K562 (cell line): Measurements from ENCODE around the gene ADGRE2. TPM values are rescaled to one million over a fixed set of nuclear protein-coding genes. Genes with fewer than 3 reads are reported as not detected.
A peak's percentile ranks its signal among the peaks of the same experiment; 100 is the strongest.

Experiments
- ATAC-seq: fragments of 200-7000 bp; cut with Tn5 transposase; 3 replicates; pipeline ENCODE4 v1.9.1; 2020; ENCODE audit warnings: moderate library complexity
- BruUV-seq: library from RNA; stranded (reverse); fragments of 400-500 nt; replicated peaks from 2 replicates; lab custom pipeline; 2021; lab: Mats Ljungman, UMichigan
- CTCF ChIA-PET: fragments of 300-600 bp; formaldehyde crosslinking; extraction: SDS; loops from one replicate; lab custom pipeline; 2021; ENCODE audit warnings: low intra/inter-chr PET ratio; lab: Yijun Ruan, JAX
- POLR2A ChIA-PET: fragments of 300-600, 350-650 bp; sonication (Branson Sonifier 250); formaldehyde crosslinking; extraction: SDS; loops from one replicate; lab custom pipeline; 2021; ENCODE audit warnings: antibody characterized with exemption, inconsistent platforms; lab: Yijun Ruan, JAX
- DNase-seq, 4 experiments: peaks; one replicate each; pipeline versions ENCODE4 v3.0.0 to v3.0.0-alpha.2; 2011 to 2018; ENCODE audit warnings: low spot score in 3 of 4, mixed read lengths in 3 of 4; ENCODE audit errors: extremely low read depth in 1 of 4
- FAIRE-seq: peaks from 2 replicates; lab custom pipeline; 2011; peaks lifted over from hg19 to GRCh38; lab: Jason Lieb, UNC
- H2AFZ ChIP-seq: 2 replicates; pipeline ENCODE4 v1.6.0; 2011; ENCODE audit warnings: low read depth, low read length, control low read depth, inconsistent platforms
- H3K27ac ChIP-seq: fragments of 200-600 bp; 3 replicates; pipeline ENCODE4 v1.8.0; 2011; ENCODE audit warnings: low read depth, mild to moderate bottlenecking, control low read depth, inconsistent platforms, low read length, moderate library complexity, mixed read lengths; ENCODE audit errors: extremely low read depth
- H3K27me3 ChIP-seq, 2 experiments: fragments of 300-600 bp in 1 of 2; 2 replicates in 1 of 2; 3 replicates in 1 of 2; pipeline versions ENCODE4 v1.6.0 to v1.8.0; 2011; ENCODE audit warnings: inconsistent platforms in 2 of 2, low read length in 2 of 2, mild to moderate bottlenecking in 1 of 2, mixed read lengths in 1 of 2, moderate library complexity in 1 of 2; ENCODE audit not compliant: control insufficient read depth in 2 of 2, insufficient read depth in 2 of 2
- H3K36me3 ChIP-seq: fragments of 300-600 bp; 3 replicates; pipeline ENCODE4 v1.8.0; 2011; ENCODE audit warnings: mild to moderate bottlenecking, low read length, inconsistent platforms; ENCODE audit not compliant: control insufficient read depth, insufficient read depth
- H3K4me1 ChIP-seq, 2 experiments: fragments of 200-600 bp in 1 of 2; replicated peaks in 1 of 2; 2 replicates in 1 of 2; 3 replicates in 1 of 2; pipeline versions ENCODE4 v1.5.1 to v1.8.0; 2011; ENCODE audit warnings: inconsistent platforms in 2 of 2, low read length in 2 of 2, mild to moderate bottlenecking in 1 of 2, mixed read lengths in 1 of 2, moderate library complexity in 1 of 2; ENCODE audit not compliant: control insufficient read depth in 2 of 2, insufficient read depth in 2 of 2
- H3K4me2 ChIP-seq: 2 replicates; pipeline ENCODE4 v1.6.1; 2011; ENCODE audit warnings: low read length, control low read depth, inconsistent platforms, mixed read lengths; ENCODE audit not compliant: insufficient read depth
- H3K4me3 ChIP-seq: fragments of 200-600 bp; sonication (generic), shearing (Covaris generic); 2 replicates; pipeline ENCODE4 v1.5.1; 2016; ENCODE audit warnings: control low read depth, inconsistent platforms
- H3K79me2 ChIP-seq: fragments of 200-600 bp; 3 replicates; pipeline ENCODE4 v1.8.0; 2011; ENCODE audit warnings: low read length, inconsistent platforms; ENCODE audit not compliant: control insufficient read depth, insufficient read depth
- H3K9ac ChIP-seq, 2 experiments: 2 replicates each; pipeline versions ENCODE4 v1.6.0 to v1.6.1; 2011; ENCODE audit warnings: low read depth in 2 of 2, low read length in 2 of 2, control low read depth in 1 of 2, inconsistent platforms in 1 of 2, mild to moderate bottlenecking in 1 of 2, mixed read lengths in 1 of 2; ENCODE audit not compliant: insufficient read depth in 1 of 2
- H3K9me1 ChIP-seq: one replicate; pipeline ENCODE4 v1.6.0; 2011; ENCODE audit warnings: inconsistent platforms, mild to moderate bottlenecking, low read length, moderate library complexity; ENCODE audit not compliant: control insufficient read depth, insufficient read depth
- H3K9me3 ChIP-seq: replicated peaks from 2 replicates; pipeline ENCODE4 v1.5.1; 2011; ENCODE audit warnings: low read depth, low read length, inconsistent platforms; ENCODE audit not compliant: control insufficient read depth, insufficient read depth
- H4K20me1 ChIP-seq: replicated peaks from 2 replicates; pipeline ENCODE4 v1.6.1; 2011; ENCODE audit warnings: low read length, inconsistent platforms, mixed read lengths; ENCODE audit not compliant: control insufficient read depth, insufficient read depth
- ATF1 ChIP-seq, 2 experiments: fragments of 450-650 bp in 1 of 2; IDR thresholded peaks; 2 replicates each; pipeline ENCODE4 v1.6.1; 2016; ENCODE audit warnings: missing compliant biosample characterization in 1 of 2, missing genetic modification characterization in 1 of 2
- CTBP1 ChIP-seq: fragments of 450-650 bp; IDR thresholded peaks from 2 replicates; pipeline ENCODE4 v1.6.1; 2016; ENCODE audit warnings: borderline replicate concordance
- JUNB ChIP-seq: fragments of 450-650 bp; formaldehyde crosslinking; conservative IDR thresholded peaks from 2 replicates; pipeline ENCODE4 v1.4.0; 2020; ENCODE audit warnings: mild to moderate bottlenecking
- NFIC ChIP-seq: fragments of 450-650 bp; IDR thresholded peaks from 2 replicates; pipeline ENCODE4 v1.6.1; 2017; ENCODE audit warnings: mild to moderate bottlenecking, inconsistent platforms
- POU5F1 ChIP-seq: fragments of 150-350 bp; IDR thresholded peaks from 2 replicates; pipeline ENCODE4 v1.6.1; 2014; ENCODE audit warnings: borderline replicate concordance, low read length, low read depth, mild to moderate bottlenecking; ENCODE audit not compliant: partially characterized antibody
- SNRNP70 ChIP-seq: fragments of 200-400 bp; formaldehyde crosslinking; optimal IDR thresholded peaks from 2 replicates; pipeline ENCODE3; 2017; ENCODE audit warnings: low read depth, low read length
- TAF9B ChIP-seq: fragments of 450-650 bp; IDR thresholded peaks from 2 replicates; pipeline ENCODE4 v1.6.1; 2018; ENCODE audit warnings: mild to moderate bottlenecking; ENCODE audit not compliant: partially characterized antibody
- ZNF324 ChIP-seq: fragments of 250-450 bp; sonication (Bioruptor Pico); IDR thresholded peaks from 2 replicates; pipeline ENCODE4 v1.4.0; 2020; ENCODE audit warnings: mild to moderate bottlenecking
- ZNF57 ChIP-seq: fragments of 450-650 bp; formaldehyde crosslinking; IDR thresholded peaks from 2 replicates; pipeline ENCODE4 v1.4.0; 2020; ENCODE audit warnings: mild to moderate bottlenecking, moderate library complexity
- ZNF655 ChIP-seq: fragments of 250-450 bp; sonication (Bioruptor Pico); IDR thresholded peaks from 2 replicates; pipeline ENCODE4 v1.5.0; 2021
- WGBS: fragments of 100-300 bp; shearing (Covaris generic); methylation state at CpG from one replicate; pipeline ENCODE4 v1.1.6; 2016; ENCODE audit warnings: low coverage, mixed read lengths; ENCODE audit not compliant: insufficient coverage; ENCODE audit errors: missing lambda C conversion rate; 5-methylcytosine and 5-hydroxymethylcytosine counted together
- in situ Hi-C: fragments of 300-500 bp; cut with MboI; formaldehyde crosslinking; loops from 4 replicates; pipeline ENCODE4 v1.15.0; 2018; ENCODE audit warnings: inconsistent platforms, mixed read lengths
- intact Hi-C: fragments of 100-400 bp; cut with micrococcal nuclease; formaldehyde crosslinking; loops from 2 replicates; pipeline ENCODE4 v1.14.2; 2022
- polyA plus RNA-seq, 8 experiments: library from polyadenylated mRNA; depleted of rRNA in 4 of 8; stranded (reverse) in 5 of 8; unstranded in 3 of 8; fragments of >200 nt; fragmentation: Nextera tagmentation in 2 of 8; fragmentation: Illumina TruSeq in 1 of 8; extraction: Ambion mirVana in 2 of 8; extraction: Trizol in 1 of 8; gene quantifications; 2 replicates each; pipeline versions ENCODE4 v1.2.1 to v1.2.3, GENCODE V29; 2011 to 2014; ENCODE audit warnings: inconsistent platforms in 1 of 8, missing spikeins in 1 of 8
- total RNA-seq, 7 experiments: library from RNA; depleted of rRNA in 6 of 7; stranded (reverse); fragments of >200 nt in 6 of 7; fragmentation: Illumina TruSeq in 2 of 7; extraction: Trizol in 2 of 7; gene quantifications; 2 replicates each; pipeline versions ENCODE4 v1.2.1 to v1.2.3, GENCODE V29; 2011 to 2021; ENCODE audit warnings: low replicate concordance in 1 of 7

The ADGRE2 gene
- total and polyA plus RNA-seq, 9 of the 15 experiments (the other 6 are each of a cell fraction or from before 2014, with no cell fraction given), result 4.3 to 17.3 (median 9.8) TPM

GRCh38 chr19:14779151-14779550 lies 791 bp upstream of the ADGRE2 start:
- no peak for ATAC-seq
- DNase-seq, result no peak
- no peak for TF ChIP-seq POU5F1
- no peak for TF ChIP-seq JUNB
- no peak for TF ChIP-seq NFIC
- TF ChIP-seq TAF9B, result no peak
- no peak for TF ChIP-seq ZNF57
- TF ChIP-seq ATF1 (CRISPR knock-in tag; IDR thresholded peaks at IDR 0.05), result no peak
- no peak for TF ChIP-seq ATF1 (tag; IDR thresholded peaks at IDR 0.05)
- TF ChIP-seq ZNF324, result no peak
- no peak for TF ChIP-seq SNRNP70
- no peak for TF ChIP-seq ZNF655 (CRISPR knock-in tag)
- no peak for TF ChIP-seq CTBP1
- Histone ChIP-seq H2AFZ (peak overlapping the region; percentile 56; the same call in 1 of the 2 replicates), H3K9me3 (no peaks in the 10 kb centered on the region), H3K9ac (peak overlapping the region in 1 of 2 experiments; percentile 78; a peak in 1 of 4 replicates), H3K4me1 (peaks cover 13 to 30% of the 10 kb centered on the region in 2 experiments; a peak in 4 of 5 replicates), H3K4me2 (no peak overlapping the region), H3K27ac (no peak overlapping the region), H3K36me3 (peaks cover 2% of the 10 kb centered on the region; the same call in 1 of the 3 replicates), H3K9me1 (no peaks in the 10 kb centered on the region), H3K4me3 (no peak overlapping the region), H3K79me2 (peaks cover 22% of the 10 kb centered on the region), H3K27me3 (no peaks in the 10 kb centered on the region), H4K20me1 (no peaks in the 10 kb centered on the region)
- POLR2A ChIA-PET, result interaction anchor here (0.5 kb wide), 1 partner anchor 303 kb away, joined by 3 read pairs; the partner anchor contains the start of gene OR1I1
- CTCF ChIA-PET, result no interaction called here
- intact Hi-C loops (no loop called here), in situ Hi-C loops (no loop called here)
- WGBS, result 39% methylated on average over 5 of the region's 5 CpGs
- BruUV-seq, result no TSS peak
- FAIRE-seq, result no peak
